Endothelial cell of umbilical vein (primary cell): Measurements from ENCODE around the gene GPR18.

ENCODE experiments used
- EZH2 ChIP-seq: IDR thresholded peaks from 2 replicates; pipeline ENCODE4 v1.6.1; 2012; ENCODE audit warnings: borderline replicate concordance, low read depth, mild to moderate bottlenecking, moderate library complexity, low read length, inconsistent platforms; ENCODE audit not compliant: severe bottlenecking
- POLR2A ChIP-seq: IDR thresholded peaks from 2 replicates; pipeline ENCODE4 v1.6.1; 2012; ENCODE audit warnings: low read depth, mild to moderate bottlenecking, control low read depth, low read length
- POLR2AphosphoS5 ChIP-seq: IDR thresholded peaks from 2 replicates; pipeline ENCODE4 v1.6.1; 2012; ENCODE audit warnings: low read depth, mild to moderate bottlenecking, control low read depth, low read length, moderate library complexity; ENCODE audit not compliant: insufficient read depth
- TF ChIP-seq, protein P1 (sequence below), 2 donors: IDR thresholded peaks; 1 replicate in 1 of 2; 2 replicates in 1 of 2; pipeline ENCODE4 v1.5.1; 2011; ENCODE audit warnings: low read length in 2 of 2, mild to moderate bottlenecking in 2 of 2, moderate library complexity in 2 of 2, control low read depth in 1 of 2, inconsistent platforms in 1 of 2, low read depth in 1 of 2; ENCODE audit not compliant: insufficient read depth in 1 of 2; ENCODE audit errors: extremely low read depth in 1 of 2

DNA sequence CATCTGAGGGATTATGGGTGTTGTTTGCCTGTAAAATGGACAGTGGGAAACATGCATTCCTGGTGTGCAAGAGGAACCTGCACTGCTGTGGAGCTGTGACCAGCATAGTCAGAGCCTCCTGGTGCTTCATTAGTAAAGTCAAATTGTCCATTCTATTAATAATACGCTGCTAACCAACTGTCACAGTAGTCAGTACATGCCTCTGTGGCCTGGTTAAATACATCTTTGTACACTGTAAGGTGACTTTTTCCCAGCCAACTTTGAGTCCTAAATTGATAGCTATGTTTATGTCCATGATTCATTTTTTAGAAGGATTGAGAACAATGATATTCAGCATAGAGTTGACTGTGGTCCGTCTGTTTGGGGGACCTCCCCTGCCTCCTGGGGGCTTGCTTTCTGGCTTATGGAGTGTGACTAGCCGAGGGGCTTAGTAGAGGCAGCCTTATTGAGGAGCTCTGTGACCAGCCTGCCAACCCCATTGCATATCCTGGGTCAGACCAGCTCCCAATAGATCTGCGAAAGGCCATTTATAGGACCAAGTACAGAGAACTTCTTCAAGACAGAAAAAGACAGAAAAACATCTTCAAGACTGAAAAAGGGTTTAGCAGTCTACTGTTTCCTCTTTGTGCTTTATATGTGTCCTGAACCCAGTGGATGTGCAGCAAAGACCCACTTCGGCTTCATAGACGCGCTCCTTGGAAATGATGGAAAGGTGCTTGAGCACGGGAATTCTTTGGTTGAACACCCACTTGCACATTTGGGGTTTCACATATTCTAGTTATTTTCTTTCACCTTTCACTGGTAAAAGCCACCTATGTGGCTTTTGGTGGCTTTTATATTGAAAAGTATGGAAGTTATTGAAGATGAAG, 44.7 kb upstream of the GPR18 start:
- TF ChIP-seq EZH2 = no peak
- TF ChIP-seq POLR2A = no peak
- TF ChIP-seq POLR2AphosphoS5 = no peak
- TF ChIP-seq, protein P1, sequence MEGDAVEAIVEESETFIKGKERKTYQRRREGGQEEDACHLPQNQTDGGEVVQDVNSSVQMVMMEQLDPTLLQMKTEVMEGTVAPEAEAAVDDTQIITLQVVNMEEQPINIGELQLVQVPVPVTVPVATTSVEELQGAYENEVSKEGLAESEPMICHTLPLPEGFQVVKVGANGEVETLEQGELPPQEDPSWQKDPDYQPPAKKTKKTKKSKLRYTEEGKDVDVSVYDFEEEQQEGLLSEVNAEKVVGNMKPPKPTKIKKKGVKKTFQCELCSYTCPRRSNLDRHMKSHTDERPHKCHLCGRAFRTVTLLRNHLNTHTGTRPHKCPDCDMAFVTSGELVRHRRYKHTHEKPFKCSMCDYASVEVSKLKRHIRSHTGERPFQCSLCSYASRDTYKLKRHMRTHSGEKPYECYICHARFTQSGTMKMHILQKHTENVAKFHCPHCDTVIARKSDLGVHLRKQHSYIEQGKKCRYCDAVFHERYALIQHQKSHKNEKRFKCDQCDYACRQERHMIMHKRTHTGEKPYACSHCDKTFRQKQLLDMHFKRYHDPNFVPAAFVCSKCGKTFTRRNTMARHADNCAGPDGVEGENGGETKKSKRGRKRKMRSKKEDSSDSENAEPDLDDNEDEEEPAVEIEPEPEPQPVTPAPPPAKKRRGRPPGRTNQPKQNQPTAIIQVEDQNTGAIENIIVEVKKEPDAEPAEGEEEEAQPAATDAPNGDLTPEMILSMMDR (IDR thresholded peaks at IDR 0.05; ENCODE audit: extremely low read depth in 1 of 2, insufficient read depth in 1 of 2, low read depth in 1 of 2, low read length in 2 of 2) = no peak
